HFF-Myc (cell line): ENCODE data around the gene MGAT5.
"Not testable (repeated sequence)": the region's sequence is repeated elsewhere in the genome, so short reads cannot be mapped to it uniquely, and the experiment has no call there.

ENCODE experiments used
- DNase-seq: peaks from one replicate; pipeline ENCODE4 v3.0.0-alpha.2; 2011; ENCODE audit warnings: low read depth; ENCODE audit errors: extremely low read depth
- H3K4me3 ChIP-seq: replicated peaks from 2 replicates; pipeline ENCODE4 v1.5.1; 2011; ENCODE audit warnings: low read depth, mild to moderate bottlenecking, control low read depth, low read length
- TF ChIP-seq, protein P1 (sequence below): IDR thresholded peaks from 2 replicates; pipeline ENCODE4 v1.5.1; 2012; ENCODE audit warnings: mild to moderate bottlenecking, low read depth, low read length, control low read depth; ENCODE audit errors: missing control alignments

The MGAT5 gene

GRCh38 chr2:134293719-134294537, 40.1 kb downstream of the MGAT5 start:
- H3K4me3 ChIP-seq = no peak overlapping the region
- TF ChIP-seq, protein P1, sequence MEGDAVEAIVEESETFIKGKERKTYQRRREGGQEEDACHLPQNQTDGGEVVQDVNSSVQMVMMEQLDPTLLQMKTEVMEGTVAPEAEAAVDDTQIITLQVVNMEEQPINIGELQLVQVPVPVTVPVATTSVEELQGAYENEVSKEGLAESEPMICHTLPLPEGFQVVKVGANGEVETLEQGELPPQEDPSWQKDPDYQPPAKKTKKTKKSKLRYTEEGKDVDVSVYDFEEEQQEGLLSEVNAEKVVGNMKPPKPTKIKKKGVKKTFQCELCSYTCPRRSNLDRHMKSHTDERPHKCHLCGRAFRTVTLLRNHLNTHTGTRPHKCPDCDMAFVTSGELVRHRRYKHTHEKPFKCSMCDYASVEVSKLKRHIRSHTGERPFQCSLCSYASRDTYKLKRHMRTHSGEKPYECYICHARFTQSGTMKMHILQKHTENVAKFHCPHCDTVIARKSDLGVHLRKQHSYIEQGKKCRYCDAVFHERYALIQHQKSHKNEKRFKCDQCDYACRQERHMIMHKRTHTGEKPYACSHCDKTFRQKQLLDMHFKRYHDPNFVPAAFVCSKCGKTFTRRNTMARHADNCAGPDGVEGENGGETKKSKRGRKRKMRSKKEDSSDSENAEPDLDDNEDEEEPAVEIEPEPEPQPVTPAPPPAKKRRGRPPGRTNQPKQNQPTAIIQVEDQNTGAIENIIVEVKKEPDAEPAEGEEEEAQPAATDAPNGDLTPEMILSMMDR = no peak
- no peak for DNase-seq

GRCh38 chr2:134294598-134294997, 40.7 kb downstream of the MGAT5 start:
- not testable (repeated sequence) for H3K4me3 ChIP-seq, DNase-seq

- TF ChIP-seq, protein P1 = no peak
- no peak for DNase-seq
- H3K4me3 ChIP-seq = no peak overlapping the region
Measured at GRCh38 chr2:134295441-134295840, 41.6 kb downstream of the MGAT5 start.

GRCh38 chr2:134296301-134296700, 42.4 kb downstream of the MGAT5 start:
- DNase-seq = no peak
- H3K4me3 ChIP-seq = no peak overlapping the region
- TF ChIP-seq, protein P1 = no peak

DNA sequence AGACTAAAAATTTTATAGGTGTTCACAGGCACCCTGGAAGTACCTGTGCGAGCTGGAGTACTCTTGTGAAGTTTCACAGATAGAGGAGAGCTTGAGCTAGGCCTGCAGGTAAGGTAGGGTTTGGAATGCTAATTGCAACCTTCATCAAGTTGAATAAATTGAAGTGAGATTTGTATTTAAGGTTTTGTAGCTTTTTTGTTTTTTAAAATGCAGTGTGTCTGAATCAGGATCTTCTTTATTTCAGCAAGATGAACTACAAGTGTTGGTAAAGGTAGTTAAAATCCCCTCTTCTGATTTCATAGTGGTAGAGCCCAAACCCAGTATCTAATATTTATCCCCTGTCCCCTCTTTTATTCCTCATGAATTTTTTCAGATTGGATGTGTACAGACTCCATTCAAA, 45.5 kb downstream of the MGAT5 start:
- TF ChIP-seq, protein P1 = no peak
- DNase-seq = no peak
- no peak overlapping the region for H3K4me3 ChIP-seq

DNA sequence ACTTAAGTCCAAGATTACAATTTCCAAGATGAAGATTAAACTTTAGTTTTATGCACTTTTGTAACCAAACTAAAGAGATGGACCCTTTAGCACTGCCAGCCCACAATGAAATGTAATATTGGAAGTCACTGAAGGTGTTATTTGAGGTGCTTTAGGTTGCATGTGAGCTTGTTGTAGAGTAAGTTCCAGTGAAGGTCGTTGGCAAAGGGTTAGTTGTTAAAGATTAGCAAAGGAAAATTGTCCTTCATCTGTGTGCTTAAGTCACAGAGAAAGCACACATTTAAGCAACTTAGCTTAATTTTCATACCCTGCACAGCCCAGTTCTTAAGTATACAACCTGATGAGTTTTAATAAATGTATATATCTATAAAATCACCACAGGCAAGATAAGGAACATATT, 46.7 kb downstream of the MGAT5 start:
- TF ChIP-seq, protein P1 = no peak
- DNase-seq = no peak
- H3K4me3 ChIP-seq = no peak overlapping the region

DNA sequence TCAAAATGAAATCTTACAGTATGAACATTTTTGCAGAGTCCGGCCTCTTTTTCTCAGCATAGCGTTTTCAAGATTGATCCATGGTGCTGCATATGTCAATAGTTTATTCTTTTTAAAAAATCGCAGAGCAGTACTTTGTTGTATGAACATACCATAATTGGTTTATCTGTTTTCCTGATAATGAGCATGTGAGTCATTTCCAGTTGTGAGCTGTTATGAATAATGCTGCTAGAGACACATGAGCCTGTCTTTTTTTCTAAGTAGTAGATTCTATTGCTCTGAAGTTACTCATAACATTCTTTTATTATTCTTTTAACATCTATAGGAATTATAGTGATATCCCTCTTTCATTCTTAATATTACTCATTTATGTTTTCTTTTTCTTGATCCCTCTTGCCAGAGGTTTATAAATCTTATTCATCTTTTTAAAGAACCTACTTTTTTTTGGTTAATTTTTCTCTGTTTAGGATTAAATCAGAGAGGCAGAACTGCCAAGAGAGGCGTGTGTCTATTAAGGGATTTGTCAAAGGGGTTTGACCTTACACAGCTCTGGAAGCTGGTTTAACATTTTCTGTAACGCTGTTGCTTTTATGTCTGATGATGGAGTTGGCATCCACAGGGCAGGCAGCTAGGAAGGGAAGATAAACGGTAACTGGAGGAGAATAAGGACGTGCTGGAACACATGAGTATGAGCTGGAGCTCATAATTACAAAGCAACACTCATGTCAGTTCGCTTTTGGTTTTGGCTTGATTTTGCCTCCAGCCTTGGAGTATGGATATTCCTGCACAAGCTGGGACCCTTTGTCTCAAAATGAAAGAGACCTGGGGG, 47.4 kb downstream of the MGAT5 start:
- TF ChIP-seq, protein P1 = no peak
- DNase-seq = no peak
- H3K4me3 ChIP-seq = no peak overlapping the region
